HL-60/S4 treated with phorbol 12-myristate 13-acetate at 8.2 ng/mL for 4 days and 3 days (cell line): ENCODE results near the gene UHRF2.

Source experiments
- in situ Hi-C: fragments of 300-500 bp; cut with MboI; formaldehyde crosslinking; loops from 2 replicates; pipeline ENCODE4 v1.15.0; 2022; ENCODE audit warnings: low sequenced_read_pairs

UHRF2 gene

GRCh38 chr9:6552498-6553121, 139.6 kb downstream of the UHRF2 start:
- in situ Hi-C loops: no loop called here

- in situ Hi-C loops: no loop called here
These were observed 140.9 kb downstream of the UHRF2 start for GRCh38 chr9:6553866-6554265.
